ENCODE results near the gene SEMA3D. TPM values are rescaled to one million over a fixed set of nuclear protein-coding genes. Genes with fewer than 3 reads are reported as not detected.

The SEMA3D gene
- total and polyA plus RNA-seq, 2 donors (not counting 3 experiments of a cell fraction or from before 2014, with no cell fraction given), result 9.9 to 10.3 TPM

DNA sequence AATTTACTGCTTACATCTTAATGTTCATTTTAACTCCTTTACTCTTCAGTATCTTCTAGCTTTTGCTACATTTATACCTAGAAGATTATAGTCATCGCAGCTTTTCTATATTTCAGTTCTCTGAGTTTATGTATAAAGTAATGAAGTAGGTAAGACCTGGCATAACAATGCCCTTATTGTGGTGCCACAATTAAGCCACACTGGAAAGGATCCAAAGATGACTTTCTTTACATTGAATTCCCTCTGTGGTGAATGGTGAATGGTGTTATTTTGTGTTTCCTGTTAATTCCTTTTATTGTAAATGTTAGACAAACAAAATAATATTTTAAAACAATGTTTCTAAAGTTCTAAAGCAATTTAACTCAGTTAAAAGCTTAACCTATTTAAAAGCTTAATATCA is 36.2 kb downstream of the SEMA3D start:
- dilution Hi-C loops (cut with MboI; ENCODE audit: extremely low pct_ligation_motif_present, low sequenced_read_pairs) (no loop called here), intact Hi-C loops (cut with micrococcal nuclease) (no loop called here)
- Histone ChIP-seq H3K4me1 (ENCODE audit: control insufficient read depth, extremely low read depth, insufficient read depth, low read length) (no peaks in the 10 kb centered on the region), H3K9me3 (replicated peaks; ENCODE audit: control insufficient read depth, insufficient read depth, low read length) (no peaks in the 10 kb centered on the region), H3K27me3 (ENCODE audit: control insufficient read depth in 2 of 2, insufficient read depth in 2 of 2, low read length in 2 of 2) (no peaks in the 10 kb centered on the region), H3K4me3 (replicated peaks in 1 of 3; ENCODE audit: insufficient read depth in 1 of 3, low read depth in 1 of 3, low read length in 3 of 3) (no peak overlapping the region), H3K27ac (ENCODE audit: insufficient read depth, low read depth, low read length) (no peak overlapping the region), H3K79me2 (ENCODE audit: control insufficient read depth, insufficient read depth, low read length) (no peaks in the 10 kb centered on the region), H2AFZ (ENCODE audit: low read depth, low read length) (no peak overlapping the region), H3K36me3 (ENCODE audit: control insufficient read depth in 2 of 2, extremely low read depth in 1 of 2, insufficient read depth in 2 of 2, low read length in 2 of 2) (no peaks in the 10 kb centered on the region), H3K9me1 (replicated peaks; ENCODE audit: control insufficient read depth, extremely low read depth, insufficient read depth, low read length) (no peaks in the 10 kb centered on the region), H3K4me2 (ENCODE audit: insufficient read depth, low read length) (no peak overlapping the region), H3K9ac (replicated peaks; ENCODE audit: extremely low read depth, insufficient read depth, low read length) (no peak overlapping the region), H4K20me1 (replicated peaks; ENCODE audit: control insufficient read depth, extremely low read depth, insufficient read depth, low read length) (no peaks in the 10 kb centered on the region)
- no TSS peak for BruUV-seq (replicated peaks)
- ChIA-PET CTCF (interaction anchor here (0.9 kb wide), 1 partner anchor 9 kb away, joined by 3 read pairs; no protein-coding TSS in a partner anchor), POLR2A (no interaction called here)
- TF ChIP-seq MYC (IDR thresholded peaks at IDR 0.05; ENCODE audit: low read depth, low read length), result no peak
- no peak for TF ChIP-seq JUN (IDR thresholded peaks at IDR 0.05; ENCODE audit: borderline replicate concordance, insufficient read depth, insufficient read length, low read depth)
- no peak for TF ChIP-seq GATA2 (IDR thresholded peaks at IDR 0.05; ENCODE audit: insufficient read depth, insufficient read length, low read depth, low read length)
- no peak for TF ChIP-seq POLR2A (IDR thresholded peaks at IDR 0.05; ENCODE audit: low read depth, low read length)
- TF ChIP-seq EZH2 (IDR thresholded peaks at IDR 0.05; ENCODE audit: borderline replicate concordance, low read depth, low read length, severe bottlenecking), result no peak
- no peak for TF ChIP-seq FOS (IDR thresholded peaks at IDR 0.05; ENCODE audit: borderline replicate concordance, insufficient read depth, low read length)
- TF ChIP-seq, protein P1, sequence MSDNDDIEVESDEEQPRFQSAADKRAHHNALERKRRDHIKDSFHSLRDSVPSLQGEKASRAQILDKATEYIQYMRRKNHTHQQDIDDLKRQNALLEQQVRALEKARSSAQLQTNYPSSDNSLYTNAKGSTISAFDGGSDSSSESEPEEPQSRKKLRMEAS (IDR thresholded peaks at IDR 0.05; ENCODE audit: insufficient read depth, insufficient read length), result no peak
- TF ChIP-seq POLR2AphosphoS5 (IDR thresholded peaks at IDR 0.05; ENCODE audit: insufficient read depth, low read depth, low read length), result no peak
- no peak for FAIRE-seq
- no peak for DNase-seq (ENCODE audit: low read depth, low spot score)

DNA sequence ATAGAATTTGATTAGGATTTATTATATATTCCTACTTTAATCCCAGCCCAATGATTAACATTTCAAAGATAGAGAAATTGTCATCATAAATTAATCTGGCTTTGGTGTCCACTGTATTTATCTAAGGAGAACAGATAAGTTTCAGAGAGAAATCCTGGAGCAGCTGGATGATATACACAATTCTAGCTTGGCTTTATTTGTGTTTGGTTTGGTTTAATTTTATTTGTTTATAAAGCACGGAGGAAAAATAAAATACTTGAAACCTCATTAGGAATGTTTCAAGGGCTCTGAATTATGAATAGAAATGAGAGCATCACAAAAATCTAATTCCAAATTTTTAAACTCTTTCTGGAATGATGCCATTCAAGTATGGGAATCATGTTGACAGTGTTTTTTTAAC is 42.1 kb downstream of the SEMA3D start:
- Histone ChIP-seq H2AFZ (ENCODE audit: low read depth, low read length) (no peak overlapping the region), H4K20me1 (replicated peaks; ENCODE audit: control insufficient read depth, extremely low read depth, insufficient read depth, low read length) (no peaks in the 10 kb centered on the region), H3K79me2 (ENCODE audit: control insufficient read depth, insufficient read depth, low read length) (no peaks in the 10 kb centered on the region), H3K9me3 (replicated peaks; ENCODE audit: control insufficient read depth, insufficient read depth, low read length) (no peaks in the 10 kb centered on the region), H3K27me3 (ENCODE audit: control insufficient read depth in 2 of 2, insufficient read depth in 2 of 2, low read length in 2 of 2) (no peaks in the 10 kb centered on the region), H3K9ac (replicated peaks; ENCODE audit: extremely low read depth, insufficient read depth, low read length) (no peak overlapping the region), H3K36me3 (ENCODE audit: control insufficient read depth in 2 of 2, extremely low read depth in 1 of 2, insufficient read depth in 2 of 2, low read length in 2 of 2) (no peaks in the 10 kb centered on the region), H3K4me3 (replicated peaks in 1 of 3; ENCODE audit: insufficient read depth in 1 of 3, low read depth in 1 of 3, low read length in 3 of 3) (no peak overlapping the region), H3K27ac (ENCODE audit: insufficient read depth, low read depth, low read length) (no peak overlapping the region), H3K9me1 (replicated peaks; ENCODE audit: control insufficient read depth, extremely low read depth, insufficient read depth, low read length) (no peaks in the 10 kb centered on the region), H3K4me2 (ENCODE audit: insufficient read depth, low read length) (no peak overlapping the region), H3K4me1 (ENCODE audit: control insufficient read depth, extremely low read depth, insufficient read depth, low read length) (no peaks in the 10 kb centered on the region)
- DNase-seq (ENCODE audit: low read depth, low spot score), result no peak
- no peak for TF ChIP-seq CTCF (IDR thresholded peaks at IDR 0.05; ENCODE audit: extremely low read depth in 1 of 2, insufficient read depth in 1 of 2, low read depth in 1 of 2, low read length in 2 of 2)
- no peak for TF ChIP-seq MYC (IDR thresholded peaks at IDR 0.05; ENCODE audit: low read depth, low read length)
- no peak for TF ChIP-seq POLR2AphosphoS5 (IDR thresholded peaks at IDR 0.05; ENCODE audit: insufficient read depth, low read depth, low read length)
- TF ChIP-seq GATA2 (IDR thresholded peaks at IDR 0.05; ENCODE audit: insufficient read depth, insufficient read length, low read depth, low read length), result no peak
- no peak for TF ChIP-seq FOS (IDR thresholded peaks at IDR 0.05; ENCODE audit: borderline replicate concordance, insufficient read depth, low read length)
- TF ChIP-seq EZH2 (IDR thresholded peaks at IDR 0.05; ENCODE audit: borderline replicate concordance, low read depth, low read length, severe bottlenecking), result no peak
- no peak for TF ChIP-seq JUN (IDR thresholded peaks at IDR 0.05; ENCODE audit: borderline replicate concordance, insufficient read depth, insufficient read length, low read depth)
- no peak for TF ChIP-seq POLR2A (IDR thresholded peaks at IDR 0.05; ENCODE audit: low read depth, low read length)
- TF ChIP-seq, protein P1 (IDR thresholded peaks at IDR 0.05; ENCODE audit: insufficient read depth, insufficient read length), result no peak
- no peak for FAIRE-seq
- CTCF ChIA-PET, result interaction anchor here (0.7 kb wide), 1 partner anchor 11 kb away, joined by 3 read pairs; no protein-coding TSS in a partner anchor
- POLR2A ChIA-PET, result no interaction called here
- no TSS peak for BruUV-seq (replicated peaks)
- dilution Hi-C loops (cut with MboI; ENCODE audit: extremely low pct_ligation_motif_present, low sequenced_read_pairs) (no loop called here), intact Hi-C loops (cut with micrococcal nuclease) (no loop called here)

Data from endothelial cell of umbilical vein (primary cell).